ENCODE measurements around the gene PPIH. TPM values are rescaled to one million over a fixed set of nuclear protein-coding genes. Genes with fewer than 3 reads are reported as not detected.

Gene PPIH
- total and polyA plus RNA-seq, 11 donors = 16.9 to 30.9 (median 19.4) TPM

DNA sequence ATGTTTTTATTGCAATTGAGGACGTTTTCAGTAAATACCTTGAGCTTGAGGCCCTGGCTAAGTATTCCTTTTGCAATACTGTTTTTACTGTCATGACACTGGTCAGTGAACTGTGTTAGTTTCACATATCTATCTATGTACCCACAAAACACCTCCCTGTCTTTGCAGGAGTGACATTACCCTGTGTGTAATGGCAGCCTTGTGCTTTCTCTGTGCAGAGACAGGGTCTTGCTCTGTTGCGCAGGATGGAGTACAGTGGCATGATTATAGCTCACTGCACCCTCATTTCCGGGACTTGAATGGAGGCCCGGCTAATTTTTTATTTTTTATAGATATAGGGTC, 32.9 kb downstream of the PPIH start:
- WGBS, 4 donors = 62 to 80% (median 68%) methylated on average over 4 of the region's 4 CpGs
- TF ChIP-seq POLR2A (IDR thresholded peaks at IDR 0.05) = no peak
- H3K4me1 ChIP-seq = peaks cover 5 to 75% (median 65%) of the 10 kb centered on the region in 12 donors
- H3K27me3 ChIP-seq = no peaks in the 10 kb centered on the region
- intact Hi-C loops (cut with DNase I) = no loop called here
- ATAC-seq = no peak
- DNase-seq = no peak
- H3K9me3 ChIP-seq = no peaks in the 10 kb centered on the region
- H3K4me3 ChIP-seq = no peak overlapping the region
- H3K27ac ChIP-seq = no peak overlapping the region
- peaks cover 0 to 48% (median 27%) of the 10 kb centered on the region in 9 donors for H3K36me3 ChIP-seq

DNA sequence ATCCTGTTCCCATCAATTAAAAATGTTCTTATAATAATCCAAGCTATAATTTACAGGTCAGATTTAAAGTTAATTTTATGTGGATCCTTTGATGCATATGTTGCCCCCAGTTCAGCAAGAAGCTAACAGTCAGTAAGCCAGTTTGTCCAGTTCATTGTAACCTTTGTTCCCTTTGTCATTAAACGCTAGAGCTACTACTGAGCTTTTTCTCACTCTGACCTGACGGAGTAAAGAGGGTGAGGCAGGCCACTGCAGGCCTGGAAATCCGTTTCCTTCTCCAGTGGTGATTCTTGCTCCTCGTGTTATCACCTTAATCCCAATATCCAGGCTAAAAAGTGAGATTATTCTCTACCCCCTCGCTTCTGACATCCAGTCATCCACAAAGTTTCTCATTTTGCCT, 34.2 kb downstream of the PPIH start:
- peaks cover 0 to 61% (median 52%) of the 10 kb centered on the region in 12 donors for H3K4me1 ChIP-seq

DNA sequence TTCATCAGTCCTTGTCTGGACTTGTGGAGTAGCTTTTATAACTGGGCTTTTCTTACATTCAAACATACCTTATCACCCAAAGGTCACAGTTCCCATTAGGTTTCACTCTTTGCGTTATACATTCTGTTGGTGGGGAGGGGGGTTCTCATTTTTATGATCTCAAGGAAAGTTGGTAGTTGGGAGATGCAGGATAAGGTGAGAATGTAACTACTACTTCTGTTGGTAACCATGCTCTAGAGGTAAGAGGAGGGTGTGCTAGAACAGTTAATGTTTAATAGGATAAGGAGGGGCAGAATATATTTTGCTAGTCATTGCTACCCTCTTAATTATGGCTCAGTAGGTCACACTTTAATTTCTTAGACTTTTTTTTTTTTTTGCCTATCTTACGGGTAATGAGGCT, 34.7 kb downstream of the PPIH start:
- intact Hi-C loops (cut with DNase I) = no loop called here
- no peak overlapping the region for H3K27ac ChIP-seq
- TF ChIP-seq, protein P1, sequence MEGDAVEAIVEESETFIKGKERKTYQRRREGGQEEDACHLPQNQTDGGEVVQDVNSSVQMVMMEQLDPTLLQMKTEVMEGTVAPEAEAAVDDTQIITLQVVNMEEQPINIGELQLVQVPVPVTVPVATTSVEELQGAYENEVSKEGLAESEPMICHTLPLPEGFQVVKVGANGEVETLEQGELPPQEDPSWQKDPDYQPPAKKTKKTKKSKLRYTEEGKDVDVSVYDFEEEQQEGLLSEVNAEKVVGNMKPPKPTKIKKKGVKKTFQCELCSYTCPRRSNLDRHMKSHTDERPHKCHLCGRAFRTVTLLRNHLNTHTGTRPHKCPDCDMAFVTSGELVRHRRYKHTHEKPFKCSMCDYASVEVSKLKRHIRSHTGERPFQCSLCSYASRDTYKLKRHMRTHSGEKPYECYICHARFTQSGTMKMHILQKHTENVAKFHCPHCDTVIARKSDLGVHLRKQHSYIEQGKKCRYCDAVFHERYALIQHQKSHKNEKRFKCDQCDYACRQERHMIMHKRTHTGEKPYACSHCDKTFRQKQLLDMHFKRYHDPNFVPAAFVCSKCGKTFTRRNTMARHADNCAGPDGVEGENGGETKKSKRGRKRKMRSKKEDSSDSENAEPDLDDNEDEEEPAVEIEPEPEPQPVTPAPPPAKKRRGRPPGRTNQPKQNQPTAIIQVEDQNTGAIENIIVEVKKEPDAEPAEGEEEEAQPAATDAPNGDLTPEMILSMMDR (IDR thresholded peaks at IDR 0.05) = no peak
- TF ChIP-seq POLR2A (IDR thresholded peaks at IDR 0.05) = no peak
- peaks cover 0 to 57% (median 47%) of the 10 kb centered on the region in 12 donors for H3K4me1 ChIP-seq
- H3K4me3 ChIP-seq = no peak overlapping the region
- WGBS, 4 donors = 84 to 92% (median 85%) methylated on average over 2 of the region's 2 CpGs
- no peaks in the 10 kb centered on the region for H3K9me3 ChIP-seq
- no peak for DNase-seq
- ATAC-seq = no peak
- H3K27me3 ChIP-seq = no peaks in the 10 kb centered on the region
- H3K36me3 ChIP-seq = peaks cover 0 to 56% (median 45%) of the 10 kb centered on the region in 9 donors

More for the DNA sequence above, 34.2 kb downstream of the PPIH start:
- Histone ChIP-seq H3K9me3 (no peaks in the 10 kb centered on the region), H3K27me3 (no peaks in the 10 kb centered on the region), H3K4me3 (no peak overlapping the region), H3K27ac (no peak overlapping the region), H3K36me3 (peaks cover 0 to 56% (median 40%) of the 10 kb centered on the region in 9 donors)
- WGBS, 4 donors = 24 to 61% (median 45%) methylated on average over 5 of the region's 5 CpGs
- no peak for ATAC-seq
- DNase-seq = no peak
- no peak for TF ChIP-seq POLR2A (IDR thresholded peaks at IDR 0.05)
- TF ChIP-seq, protein P1 (IDR thresholded peaks at IDR 0.05) = no peak
- intact Hi-C loops (cut with DNase I) = no loop called here

DNA sequence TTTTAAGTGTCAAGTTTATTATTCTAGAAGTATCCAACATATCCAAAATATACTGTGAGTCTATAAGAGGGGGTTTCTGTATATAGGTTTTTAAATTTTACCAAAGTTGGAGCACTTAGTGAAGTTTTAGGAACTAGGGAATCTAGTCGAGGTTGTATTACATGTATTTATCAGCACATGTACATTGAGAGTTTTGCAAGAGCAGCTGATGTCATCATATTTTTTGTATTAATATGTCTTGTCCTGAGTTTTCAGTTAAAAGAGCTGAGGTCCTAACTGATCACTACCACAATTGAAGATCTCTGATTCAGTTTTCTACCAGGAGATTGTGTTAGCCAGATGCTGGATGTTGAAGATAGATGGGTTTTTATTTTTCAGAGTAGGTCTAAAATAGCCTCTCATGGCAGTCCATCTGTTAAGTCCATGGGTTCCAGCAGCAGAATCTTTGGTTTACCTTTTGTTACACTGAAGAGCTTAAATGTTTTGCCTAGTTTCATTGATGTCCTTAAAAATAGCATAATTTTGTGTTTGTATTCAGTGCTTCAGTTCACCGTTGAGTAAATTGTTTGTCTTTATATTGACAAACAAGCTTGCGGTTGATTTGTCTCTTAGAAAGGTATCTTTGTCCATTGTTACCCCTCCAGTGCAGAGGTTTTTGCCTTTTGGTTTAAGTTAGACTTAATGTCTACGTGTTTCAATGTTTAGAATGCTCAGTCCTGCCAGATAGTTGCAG, 40.0 kb downstream of the PPIH start:
- DNase-seq (no peak), ATAC-seq (no peak)
- Histone ChIP-seq H3K27ac (no peak overlapping the region), H3K27me3 (no peaks in the 10 kb centered on the region), H3K4me1 (peaks cover 0 to 8% (median 0%) of the 10 kb centered on the region in 12 donors), H3K36me3 (peaks cover 0 to 100% (median 94%) of the 10 kb centered on the region in 9 donors), H3K9me3 (no peaks in the 10 kb centered on the region), H3K4me3 (no peak overlapping the region)
- TF ChIP-seq, protein P1 (IDR thresholded peaks at IDR 0.05) = no peak
- TF ChIP-seq POLR2A (IDR thresholded peaks at IDR 0.05) = no peak
- intact Hi-C loops (cut with DNase I) = no loop called here
- 89 to 97% (median 93%) methylated on average over 4 of the region's 4 CpGs for WGBS, 4 donors

DNA sequence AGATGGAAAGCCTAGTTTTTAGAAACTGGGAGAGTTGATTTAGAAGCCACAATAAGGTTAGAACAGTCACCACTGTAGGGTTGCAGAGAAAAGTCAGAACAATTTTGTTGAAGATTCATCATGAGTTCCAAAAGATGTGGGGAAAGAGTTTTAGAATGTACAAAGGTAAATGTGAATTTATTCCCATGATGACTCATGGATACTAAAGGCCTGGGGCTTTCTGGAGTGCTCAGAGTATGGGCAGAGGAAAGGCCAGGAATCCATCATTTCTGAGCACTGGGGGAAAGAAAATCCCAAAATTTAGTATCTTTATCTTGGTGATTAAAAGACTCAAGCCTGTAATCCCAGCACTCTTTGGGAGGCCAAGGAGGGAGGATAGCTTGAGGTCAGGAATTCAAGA, 41.8 kb downstream of the PPIH start:
- Histone ChIP-seq H3K4me1 (no peaks in the 10 kb centered on the region), H3K9me3 (no peaks in the 10 kb centered on the region), H3K27ac (no peak overlapping the region), H3K27me3 (no peaks in the 10 kb centered on the region), H3K36me3 (peaks cover 0 to 100% (median 99%) of the 10 kb centered on the region in 9 donors), H3K4me3 (no peak overlapping the region)
- intact Hi-C loops (cut with DNase I) = no loop called here
- TF ChIP-seq, protein P1 (IDR thresholded peaks at IDR 0.05) = no peak
- no peak for TF ChIP-seq POLR2A (IDR thresholded peaks at IDR 0.05)
- no peak for ATAC-seq
- no peak for DNase-seq
